Ishikawa (cell line): Measurements from ENCODE around the gene CDH23.

ENCODE experiments used
- CREB1 ChIP-seq: IDR thresholded peaks from 2 replicates; pipeline ENCODE4 v1.6.1; 2012; ENCODE audit warnings: low read depth
- EGR1 ChIP-seq: IDR thresholded peaks from 2 replicates; pipeline ENCODE4 v1.6.1; 2012
- EP300 ChIP-seq: IDR thresholded peaks from 2 replicates; pipeline ENCODE4 v1.6.1; 2012; ENCODE audit warnings: borderline replicate concordance
- FOXM1 ChIP-seq: IDR thresholded peaks from 2 replicates; pipeline ENCODE4 v1.6.1; 2012; ENCODE audit warnings: low read depth, borderline replicate concordance
- NFIC ChIP-seq: IDR thresholded peaks from 2 replicates; pipeline ENCODE4 v1.6.1; 2012
- TAF1 ChIP-seq: IDR thresholded peaks from 2 replicates; pipeline ENCODE4 v1.6.1; 2012; ENCODE audit warnings: low read depth, mild to moderate bottlenecking
- TCF12 ChIP-seq: IDR thresholded peaks from 2 replicates; pipeline ENCODE4 v1.6.1; 2012; ENCODE audit warnings: low read depth
- TEAD4 ChIP-seq: IDR thresholded peaks from 2 replicates; pipeline ENCODE4 v1.6.1; 2012
- YY1 ChIP-seq: IDR thresholded peaks from 2 replicates; pipeline ENCODE4 v1.6.1; 2012; ENCODE audit warnings: low read depth
- TF ChIP-seq, protein P1 (sequence below): IDR thresholded peaks from 2 replicates; pipeline ENCODE4 v1.6.1; 2012

DNA sequence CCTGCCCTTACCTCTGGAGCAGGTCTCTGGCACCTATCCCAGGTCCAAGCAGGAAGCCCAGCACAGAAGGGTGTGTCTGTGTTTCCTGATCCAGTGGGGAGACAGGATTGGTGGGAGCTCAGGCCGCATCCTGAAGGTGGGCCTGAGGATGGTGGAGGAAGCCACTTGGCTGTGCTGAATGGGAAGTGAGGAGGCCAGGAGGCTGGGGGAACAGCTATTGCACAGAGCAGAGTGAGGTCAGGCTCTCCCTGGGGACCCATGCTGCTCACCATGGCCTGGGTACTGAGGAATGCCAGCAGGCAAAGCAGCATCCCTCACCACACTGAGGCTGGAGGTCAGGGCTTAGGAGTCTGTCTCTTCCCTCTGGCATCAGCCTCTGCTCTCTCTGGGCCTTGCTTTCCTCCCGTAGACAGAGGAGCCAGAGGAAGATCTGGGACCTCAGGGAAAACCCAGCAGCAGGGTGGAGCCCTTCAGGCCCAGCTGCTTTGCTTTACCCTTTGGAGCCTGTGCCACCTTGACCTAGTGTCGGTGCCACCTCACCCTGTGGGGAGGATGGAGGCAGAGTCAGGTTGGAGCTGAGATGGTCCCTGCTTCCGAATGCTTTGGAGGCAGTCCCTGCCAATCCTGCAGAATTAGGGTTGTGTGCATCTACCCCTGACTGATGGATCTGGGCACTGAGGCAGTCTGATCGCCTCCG, 39.0 kb downstream of the CDH23 start:
- TF ChIP-seq EP300 = no peak
- no peak for TF ChIP-seq FOXM1
- TF ChIP-seq TCF12 = no peak
- TF ChIP-seq TAF1 = no peak
- no peak for TF ChIP-seq NFIC
- TF ChIP-seq CREB1 = no peak
- no peak for TF ChIP-seq EGR1
- no peak for TF ChIP-seq YY1
- TF ChIP-seq TEAD4 = no peak
- TF ChIP-seq, protein P1, sequence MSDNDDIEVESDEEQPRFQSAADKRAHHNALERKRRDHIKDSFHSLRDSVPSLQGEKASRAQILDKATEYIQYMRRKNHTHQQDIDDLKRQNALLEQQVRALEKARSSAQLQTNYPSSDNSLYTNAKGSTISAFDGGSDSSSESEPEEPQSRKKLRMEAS = no peak
